AG08396 (cell line): ENCODE results near the gene IFNGR1.

Experiments
- DNase-seq: peaks from one replicate; pipeline ENCODE4 v3.0.0; 2012; ENCODE audit warnings: low spot score, mixed read lengths

IFNGR1 gene

GRCh38 chr6:137149035-137149393, 70.2 kb downstream of the IFNGR1 start:
- no peak for DNase-seq

- no peak for DNase-seq
Measured at GRCh38 chr6:137148306-137149034, 70.7 kb downstream of the IFNGR1 start.
